Kidney epithelial cell (primary cell): ENCODE data around the gene VRK3. TPM values are rescaled to one million over a fixed set of nuclear protein-coding genes. Genes with fewer than 3 reads are reported as not detected.

Source experiments
- DNase-seq: peaks from one replicate; pipeline ENCODE4 v3.0.0-alpha.2; 2010; ENCODE audit warnings: low read depth
- H3K27me3 ChIP-seq: 2 replicates; pipeline ENCODE4 v1.6.0; 2011; ENCODE audit warnings: low read length; ENCODE audit not compliant: control insufficient read depth, insufficient read depth
- H3K36me3 ChIP-seq: 2 replicates; pipeline ENCODE4 v1.5.1; 2011; ENCODE audit warnings: low read length; ENCODE audit not compliant: control insufficient read depth, insufficient read depth
- H3K4me3 ChIP-seq: 2 replicates; pipeline ENCODE4 v1.5.1; 2011; ENCODE audit warnings: low read depth, mild to moderate bottlenecking, control low read depth, low read length
- CTCF ChIP-seq: IDR thresholded peaks from 2 replicates; pipeline ENCODE4 v1.5.1; 2011; ENCODE audit warnings: mild to moderate bottlenecking, moderate library complexity, low read length, control low read depth, inconsistent platforms; ENCODE audit not compliant: insufficient read depth, poor library complexity, severe bottlenecking
- total RNA-seq: library from RNA; depleted of rRNA; stranded (reverse); fragments of >200 nt; gene quantifications from 2 replicates; pipeline ENCODE4 v1.2.3, GENCODE V29; 2015

The VRK3 gene
- total RNA-seq, 1 donor from 2014 or later: 20.5 TPM

- peaks cover 2% of the 10 kb centered on the region for H3K36me3 ChIP-seq
- DNase-seq: no peak
- no peak overlapping the region for H3K4me3 ChIP-seq
- no peaks in the 10 kb centered on the region for H3K27me3 ChIP-seq
- no peak for TF ChIP-seq CTCF
Measured at GRCh38 chr19:49997709-49998108, 27.5 kb downstream of the VRK3 start.

GRCh38 chr19:49988433-49988832, 36.7 kb downstream of the VRK3 start:
- no peak for TF ChIP-seq CTCF
- peaks cover 1% of the 10 kb centered on the region for H3K36me3 ChIP-seq
- DNase-seq: no peak
- H3K27me3 ChIP-seq: no peaks in the 10 kb centered on the region
- no peak overlapping the region for H3K4me3 ChIP-seq

DNA sequence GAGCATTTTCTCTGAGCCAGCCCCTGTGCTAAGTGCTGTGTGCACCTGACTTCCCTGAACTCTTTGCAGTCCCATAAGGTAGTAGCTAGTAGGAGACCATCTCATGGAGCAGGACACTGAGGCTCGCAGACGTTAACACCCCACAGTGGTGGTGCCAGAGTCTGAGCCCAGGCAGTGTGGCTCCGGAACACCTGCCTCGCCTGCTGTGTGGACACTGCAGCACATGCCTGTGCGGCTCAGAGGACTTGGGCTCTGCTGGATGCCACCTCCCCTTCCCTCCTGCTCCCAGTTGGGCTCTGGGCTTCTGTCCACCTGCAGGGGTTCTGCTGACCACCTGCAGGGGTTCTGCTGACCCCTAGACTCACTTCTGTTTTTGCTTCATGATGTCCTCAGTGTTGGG, 37.2 kb downstream of the VRK3 start:
- no peaks in the 10 kb centered on the region for H3K27me3 ChIP-seq
- TF ChIP-seq CTCF: no peak
- DNase-seq: no peak
- H3K36me3 ChIP-seq: peaks cover 1% of the 10 kb centered on the region
- no peak overlapping the region for H3K4me3 ChIP-seq

DNA sequence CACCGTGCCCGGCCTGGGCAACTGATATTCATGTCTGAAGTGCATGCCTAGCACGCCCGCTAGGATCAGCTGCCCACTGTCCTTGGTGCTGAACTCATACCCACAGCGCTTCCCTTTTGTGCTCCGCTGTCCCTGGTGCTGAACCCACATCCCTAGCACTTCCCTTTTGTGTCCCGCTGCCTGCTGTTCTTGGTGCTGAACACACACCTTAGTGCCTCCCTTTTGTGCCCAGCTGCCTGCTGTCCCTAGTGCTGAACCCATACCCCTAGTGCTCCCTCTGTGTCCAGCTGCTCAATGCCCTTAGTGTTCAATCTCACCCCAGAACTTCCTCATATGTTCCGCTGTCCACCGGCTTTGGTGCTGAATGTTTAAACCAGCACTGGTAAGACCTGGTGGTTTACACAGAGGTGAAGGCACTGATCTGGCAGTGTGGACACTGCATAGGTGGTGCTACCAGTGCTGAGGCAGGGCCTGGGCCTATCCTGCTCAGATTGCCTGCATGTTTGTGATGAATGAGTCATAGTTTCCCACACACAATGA, 37.9 kb downstream of the VRK3 start:
- no peak for TF ChIP-seq CTCF
- no peak overlapping the region for H3K4me3 ChIP-seq
- H3K27me3 ChIP-seq: no peaks in the 10 kb centered on the region
- DNase-seq: peak; percentile 55
- peaks cover 1% of the 10 kb centered on the region for H3K36me3 ChIP-seq

DNA sequence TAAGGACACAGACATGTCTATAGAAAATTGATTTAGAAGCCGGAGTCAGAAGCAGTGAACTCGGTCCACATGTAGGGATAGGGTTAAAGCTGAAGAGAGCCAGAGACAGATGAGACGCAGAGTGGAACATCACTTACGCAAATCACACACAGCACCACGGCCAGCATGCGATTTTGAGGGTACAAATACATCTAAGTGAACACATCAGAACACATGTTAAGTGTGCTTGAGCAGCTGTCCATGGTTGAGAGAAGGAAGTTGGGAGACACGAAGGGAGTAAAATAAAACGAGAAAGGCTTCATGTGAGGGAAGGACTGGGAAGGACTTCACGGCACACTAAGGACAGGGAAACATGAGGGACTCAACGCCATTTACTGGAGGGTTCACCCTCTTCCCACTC, 38.8 kb downstream of the VRK3 start:
- Histone ChIP-seq H3K4me3 (no peak overlapping the region), H3K36me3 (peaks cover 1% of the 10 kb centered on the region), H3K27me3 (no peaks in the 10 kb centered on the region)
- no peak for TF ChIP-seq CTCF
- DNase-seq: no peak

GRCh38 chr19:49985871-49986270, 39.3 kb downstream of the VRK3 start:
- no peaks in the 10 kb centered on the region for H3K27me3 ChIP-seq
- DNase-seq: no peak
- TF ChIP-seq CTCF: no peak
- peaks cover 1% of the 10 kb centered on the region for H3K36me3 ChIP-seq
- H3K4me3 ChIP-seq: no peak overlapping the region
